ENCODE data around the gene FOXK1.

Gene FOXK1

GRCh38 chr7:4770886-4771285, 88.8 kb downstream of the FOXK1 start:
- H3K9ac ChIP-seq (ENCODE audit: low read depth in 1 of 2, low read length in 2 of 2) = no peak overlapping the region
- H3K9me3 ChIP-seq (ENCODE audit: control insufficient read depth in 1 of 2, low read length in 2 of 2) = no peaks in the 10 kb centered on the region
- H3K4me3 ChIP-seq (ENCODE audit: low read depth in 1 of 2, low read length in 2 of 2) = no peak overlapping the region
- H3K4me1 ChIP-seq (ENCODE audit: control insufficient read depth in 1 of 2, insufficient read depth in 2 of 2, low read length in 2 of 2) = peaks cover 9% of the 10 kb centered on the region in 2 donors
- no peak overlapping the region for H3K27ac ChIP-seq (ENCODE audit: low read depth, low read length)
- no peaks in the 10 kb centered on the region for H3K27me3 ChIP-seq (ENCODE audit: control insufficient read depth in 1 of 2, insufficient read depth in 2 of 2, low read length in 2 of 2)
- H3K36me3 ChIP-seq (ENCODE audit: control insufficient read depth in 1 of 2, insufficient read depth in 2 of 2, low read length in 2 of 2) = peaks cover 4 to 5% of the 10 kb centered on the region in 2 donors

GRCh38 chr7:4771737-4772136, 89.6 kb downstream of the FOXK1 start:
- H3K9me3 ChIP-seq (ENCODE audit: control insufficient read depth in 1 of 2, low read length in 2 of 2) = no peaks in the 10 kb centered on the region
- H3K27me3 ChIP-seq (ENCODE audit: control insufficient read depth in 1 of 2, insufficient read depth in 2 of 2, low read length in 2 of 2) = no peaks in the 10 kb centered on the region
- no peak overlapping the region for H3K27ac ChIP-seq (ENCODE audit: low read depth, low read length)
- no peak overlapping the region for H3K4me3 ChIP-seq (ENCODE audit: low read depth in 1 of 2, low read length in 2 of 2)
- peaks cover 0 to 3% of the 10 kb centered on the region in 2 donors for H3K36me3 ChIP-seq (ENCODE audit: control insufficient read depth in 1 of 2, insufficient read depth in 2 of 2, low read length in 2 of 2)
- H3K9ac ChIP-seq (ENCODE audit: low read depth in 1 of 2, low read length in 2 of 2) = no peak overlapping the region
- peaks cover 11 to 17% of the 10 kb centered on the region in 2 donors for H3K4me1 ChIP-seq (ENCODE audit: control insufficient read depth in 1 of 2, insufficient read depth in 2 of 2, low read length in 2 of 2)

GRCh38 chr7:4772306-4772705, 90.2 kb downstream of the FOXK1 start:
- H3K27ac ChIP-seq (ENCODE audit: low read depth, low read length) = no peak overlapping the region
- no peaks in the 10 kb centered on the region for H3K27me3 ChIP-seq (ENCODE audit: control insufficient read depth in 1 of 2, insufficient read depth in 2 of 2, low read length in 2 of 2)
- H3K9ac ChIP-seq (ENCODE audit: low read depth in 1 of 2, low read length in 2 of 2) = no peak overlapping the region
- H3K4me3 ChIP-seq (ENCODE audit: low read depth in 1 of 2, low read length in 2 of 2) = no peak overlapping the region
- peaks cover 14 to 20% of the 10 kb centered on the region in 2 donors for H3K4me1 ChIP-seq (ENCODE audit: control insufficient read depth in 1 of 2, insufficient read depth in 2 of 2, low read length in 2 of 2)
- no peaks in the 10 kb centered on the region for H3K9me3 ChIP-seq (ENCODE audit: control insufficient read depth in 1 of 2, low read length in 2 of 2)
- H3K36me3 ChIP-seq (ENCODE audit: control insufficient read depth in 1 of 2, insufficient read depth in 2 of 2, low read length in 2 of 2) = no peaks in the 10 kb centered on the region

- Histone ChIP-seq H3K36me3 (ENCODE audit: control insufficient read depth in 1 of 2, insufficient read depth in 2 of 2, low read length in 2 of 2) (no peaks in the 10 kb centered on the region), H3K9me3 (ENCODE audit: control insufficient read depth in 1 of 2, low read length in 2 of 2) (no peaks in the 10 kb centered on the region), H3K9ac (ENCODE audit: low read depth in 1 of 2, low read length in 2 of 2) (peak overlapping the region in 1 of 2 donors; percentile 95), H3K27ac (ENCODE audit: low read depth, low read length) (no peak overlapping the region), H3K4me3 (ENCODE audit: low read depth in 1 of 2, low read length in 2 of 2) (peak overlapping the region in 1 of 2 donors; percentile 99), H3K4me1 (ENCODE audit: control insufficient read depth in 1 of 2, insufficient read depth in 2 of 2, low read length in 2 of 2) (peaks cover 14 to 20% of the 10 kb centered on the region in 2 donors), H3K27me3 (ENCODE audit: control insufficient read depth in 1 of 2, insufficient read depth in 2 of 2, low read length in 2 of 2) (no peaks in the 10 kb centered on the region)
Measured at GRCh38 chr7:4774007-4774406, 91.9 kb downstream of the FOXK1 start.

- Histone ChIP-seq H3K4me1 (ENCODE audit: control insufficient read depth in 1 of 2, insufficient read depth in 2 of 2, low read length in 2 of 2) (peaks cover 14 to 20% of the 10 kb centered on the region in 2 donors), H3K9ac (ENCODE audit: low read depth in 1 of 2, low read length in 2 of 2) (peak overlapping the region; percentile 61 to 95), H3K9me3 (ENCODE audit: control insufficient read depth in 1 of 2, low read length in 2 of 2) (no peaks in the 10 kb centered on the region), H3K4me3 (ENCODE audit: low read depth in 1 of 2, low read length in 2 of 2) (peak overlapping the region; percentile 94 to 99), H3K27ac (ENCODE audit: low read depth, low read length) (peak overlapping the region; percentile 94), H3K27me3 (ENCODE audit: control insufficient read depth in 1 of 2, insufficient read depth in 2 of 2, low read length in 2 of 2) (no peaks in the 10 kb centered on the region), H3K36me3 (ENCODE audit: control insufficient read depth in 1 of 2, insufficient read depth in 2 of 2, low read length in 2 of 2) (no peaks in the 10 kb centered on the region)
Measured at GRCh38 chr7:4774658-4775249, 92.7 kb downstream of the FOXK1 start.

DNA sequence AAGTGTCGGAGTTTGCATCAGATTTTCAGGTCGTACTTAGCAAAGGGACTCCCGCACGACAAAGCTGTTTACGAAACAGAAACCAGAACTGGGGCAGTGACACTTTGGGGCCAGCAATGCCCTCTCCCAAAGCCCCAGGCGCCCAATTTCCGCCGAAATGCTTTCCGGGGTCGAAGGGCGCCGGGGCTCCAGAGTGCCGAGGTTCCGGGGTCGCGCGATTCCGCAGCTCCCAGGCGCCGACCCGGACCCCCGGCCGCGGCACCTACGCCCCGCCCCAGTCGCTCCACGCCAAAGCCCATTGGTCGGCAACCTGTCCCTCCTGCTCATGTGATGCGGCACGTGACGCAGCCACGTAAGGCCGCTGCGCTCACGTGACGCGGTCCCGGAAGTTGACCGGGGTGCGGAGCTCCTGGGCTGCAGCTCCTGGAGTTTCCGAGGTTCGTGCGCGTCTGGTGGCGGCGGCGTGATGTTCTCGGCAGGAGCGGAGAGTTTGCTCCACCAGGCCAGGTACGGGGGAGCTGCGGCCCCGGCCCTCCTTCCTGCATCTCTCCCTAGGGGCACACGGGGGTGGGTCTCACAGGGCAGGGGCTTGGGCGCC, 93.3 kb downstream of the FOXK1 start, which contains the start of gene AP5Z1:
AP5Z1 (plus strand) TSS at position 374 of the 598 bp plus-strand sequence; CDS start at position 467, 93 bp downstream.
- Histone ChIP-seq H3K27ac (ENCODE audit: low read depth, low read length) (peak within 1 kb of the TSS; percentile 94), H3K36me3 (ENCODE audit: control insufficient read depth in 1 of 2, insufficient read depth in 2 of 2, low read length in 2 of 2) (no peaks in the 10 kb centered on the region), H3K9ac (ENCODE audit: low read depth in 1 of 2, low read length in 2 of 2) (peak within 1 kb of the TSS; percentile 78 to 95), H3K9me3 (ENCODE audit: control insufficient read depth in 1 of 2, low read length in 2 of 2) (no peaks in the 10 kb centered on the region), H3K4me1 (ENCODE audit: control insufficient read depth in 1 of 2, insufficient read depth in 2 of 2, low read length in 2 of 2) (peaks cover 14 to 20% of the 10 kb centered on the region in 2 donors), H3K4me3 (ENCODE audit: low read depth in 1 of 2, low read length in 2 of 2) (peak within 1 kb of the TSS; percentile 94 to 99), H3K27me3 (ENCODE audit: control insufficient read depth in 1 of 2, insufficient read depth in 2 of 2, low read length in 2 of 2) (no peaks in the 10 kb centered on the region)

GRCh38 chr7:4775848-4776623, 93.9 kb downstream of the FOXK1 start:
- Histone ChIP-seq H3K36me3 (ENCODE audit: control insufficient read depth in 1 of 2, insufficient read depth in 2 of 2, low read length in 2 of 2) (peaks cover 4% of the 10 kb centered on the region in 2 donors), H3K4me1 (ENCODE audit: control insufficient read depth in 1 of 2, insufficient read depth in 2 of 2, low read length in 2 of 2) (peaks cover 14 to 20% of the 10 kb centered on the region in 2 donors), H3K27ac (ENCODE audit: low read depth, low read length) (peak overlapping the region; percentile 93), H3K9ac (ENCODE audit: low read depth in 1 of 2, low read length in 2 of 2) (peak overlapping the region; percentile 78 to 95), H3K9me3 (ENCODE audit: control insufficient read depth in 1 of 2, low read length in 2 of 2) (no peaks in the 10 kb centered on the region), H3K27me3 (ENCODE audit: control insufficient read depth in 1 of 2, insufficient read depth in 2 of 2, low read length in 2 of 2) (no peaks in the 10 kb centered on the region), H3K4me3 (ENCODE audit: low read depth in 1 of 2, low read length in 2 of 2) (peak overlapping the region; percentile 94 to 99)

- H3K9me3 ChIP-seq (ENCODE audit: control insufficient read depth in 1 of 2, low read length in 2 of 2) = no peaks in the 10 kb centered on the region
- no peak overlapping the region for H3K9ac ChIP-seq (ENCODE audit: low read depth in 1 of 2, low read length in 2 of 2)
- peaks cover 13 to 18% of the 10 kb centered on the region in 2 donors for H3K4me1 ChIP-seq (ENCODE audit: control insufficient read depth in 1 of 2, insufficient read depth in 2 of 2, low read length in 2 of 2)
- H3K27me3 ChIP-seq (ENCODE audit: control insufficient read depth in 1 of 2, insufficient read depth in 2 of 2, low read length in 2 of 2) = no peaks in the 10 kb centered on the region
- no peak overlapping the region for H3K27ac ChIP-seq (ENCODE audit: low read depth, low read length)
- H3K4me3 ChIP-seq (ENCODE audit: low read depth in 1 of 2, low read length in 2 of 2) = no peak overlapping the region
- peaks cover 20 to 34% of the 10 kb centered on the region in 2 donors for H3K36me3 ChIP-seq (ENCODE audit: control insufficient read depth in 1 of 2, insufficient read depth in 2 of 2, low read length in 2 of 2)
Measured at GRCh38 chr7:4779118-4779517, 97.0 kb downstream of the FOXK1 start.

DNA sequence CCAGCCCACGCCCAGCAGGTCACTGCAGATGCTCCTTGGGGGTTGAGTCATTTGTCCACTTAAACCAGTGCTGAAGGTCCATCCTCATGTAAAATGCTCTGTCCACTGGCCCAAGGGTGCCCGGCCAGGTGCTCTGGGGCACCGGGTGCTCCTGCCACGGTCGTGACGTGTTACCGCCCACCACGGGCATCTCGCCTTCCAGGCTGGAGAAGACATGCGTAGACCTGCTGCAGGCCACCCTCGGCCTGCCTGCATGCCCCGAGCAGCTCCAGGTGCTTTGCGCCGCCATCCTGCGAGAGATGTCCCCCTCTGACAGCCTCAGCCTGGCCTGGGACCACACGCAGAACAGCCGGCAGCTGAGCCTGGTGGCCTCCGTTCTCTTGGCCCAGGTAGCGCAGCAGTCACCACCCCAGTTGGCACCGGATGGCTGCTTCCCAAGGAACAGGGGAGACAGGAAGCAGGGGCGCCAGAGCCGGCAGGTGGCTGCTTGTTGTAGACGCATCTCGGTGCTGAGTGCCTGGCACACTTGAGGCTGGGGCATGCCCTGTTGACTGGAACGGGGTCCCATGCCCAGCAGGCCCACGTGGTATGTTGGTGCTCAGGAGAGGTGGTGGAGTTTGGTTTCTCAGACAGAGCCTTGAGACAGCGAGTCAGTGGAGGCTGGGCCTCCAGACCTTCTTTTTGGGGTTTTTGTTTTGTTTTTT, 99.4 kb downstream of the FOXK1 start:
- H3K27me3 ChIP-seq (ENCODE audit: control insufficient read depth in 1 of 2, insufficient read depth in 2 of 2, low read length in 2 of 2) = no peaks in the 10 kb centered on the region
- H3K4me1 ChIP-seq (ENCODE audit: control insufficient read depth in 1 of 2, insufficient read depth in 2 of 2, low read length in 2 of 2) = peaks cover 5% of the 10 kb centered on the region in 2 donors
- no peak overlapping the region for H3K4me3 ChIP-seq (ENCODE audit: low read depth in 1 of 2, low read length in 2 of 2)
- H3K9me3 ChIP-seq (ENCODE audit: control insufficient read depth in 1 of 2, low read length in 2 of 2) = no peaks in the 10 kb centered on the region
- no peak overlapping the region for H3K9ac ChIP-seq (ENCODE audit: low read depth in 1 of 2, low read length in 2 of 2)
- peaks cover 27 to 57% of the 10 kb centered on the region in 2 donors for H3K36me3 ChIP-seq (ENCODE audit: control insufficient read depth in 1 of 2, insufficient read depth in 2 of 2, low read length in 2 of 2)
- H3K27ac ChIP-seq (ENCODE audit: low read depth, low read length) = no peak overlapping the region

Measured in duodenal mucosa (tissue), 2 donors.